PFSK-1 (cell line): Measurements from ENCODE around the gene CCDC194.

Experiments used
- FOXP2 ChIP-seq: optimal IDR thresholded peaks from 2 replicates; pipeline ENCODE3; 2011; ENCODE audit warnings: borderline replicate concordance, control low read depth, inconsistent platforms; ENCODE audit not compliant: insufficient read depth; ENCODE audit errors: extremely low read length, extremely low read depth
- POLR2AphosphoS5 ChIP-seq: IDR thresholded peaks from 2 replicates; pipeline ENCODE4 v1.6.1; 2012; ENCODE audit warnings: low read depth, mild to moderate bottlenecking, control low read depth, low read length, moderate library complexity
- SIN3A ChIP-seq: IDR thresholded peaks from 2 replicates; pipeline ENCODE4 v1.6.1; 2012; ENCODE audit warnings: mild to moderate bottlenecking, low read length, moderate library complexity, borderline replicate concordance; ENCODE audit not compliant: insufficient read depth
- TAF1 ChIP-seq: IDR thresholded peaks from 2 replicates; pipeline ENCODE4 v1.6.1; 2012; ENCODE audit warnings: low read length, control low read depth, borderline replicate concordance; ENCODE audit not compliant: insufficient read depth
- TF ChIP-seq, protein P1 (sequence below), 2 experiments: IDR thresholded peaks; 2 replicates each; pipeline versions ENCODE4 v1.6.1 to v1.8.0; 2011 to 2012; ENCODE audit warnings: low read depth in 2 of 2, low read length in 2 of 2, control low read depth in 1 of 2, inconsistent platforms in 1 of 2, mild to moderate bottlenecking in 1 of 2, moderate library complexity in 1 of 2; ENCODE audit not compliant: insufficient read depth in 1 of 2

DNA sequence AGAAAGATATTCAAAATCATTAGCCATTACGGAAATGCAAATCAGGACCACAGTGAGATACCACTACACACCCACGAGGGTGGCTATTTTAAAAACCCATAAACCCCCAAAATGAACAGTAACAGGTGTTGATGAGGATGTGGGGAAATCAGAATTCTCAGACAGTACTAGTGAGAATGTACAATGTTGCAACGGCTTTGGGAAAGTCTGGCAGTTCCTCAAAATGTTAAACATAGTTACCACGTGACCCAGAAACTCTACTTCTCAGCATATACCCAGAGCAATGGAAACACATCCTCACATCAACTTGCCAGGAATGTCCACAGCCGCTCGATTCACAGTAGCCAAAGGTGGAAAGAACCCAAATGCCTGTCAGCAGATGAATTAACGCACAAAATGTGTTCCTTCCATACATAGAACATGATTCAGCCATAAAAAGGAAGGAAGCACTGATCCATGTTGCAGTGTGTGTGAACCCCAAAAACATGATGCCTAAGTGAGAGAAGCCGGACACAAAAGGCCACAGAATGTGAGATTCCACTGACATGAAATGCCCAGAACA lies 23.9 kb downstream of the CCDC194 start:
- no peak for TF ChIP-seq POLR2AphosphoS5
- no peak for TF ChIP-seq TAF1
- TF ChIP-seq SIN3A = no peak
- TF ChIP-seq, protein P1, sequence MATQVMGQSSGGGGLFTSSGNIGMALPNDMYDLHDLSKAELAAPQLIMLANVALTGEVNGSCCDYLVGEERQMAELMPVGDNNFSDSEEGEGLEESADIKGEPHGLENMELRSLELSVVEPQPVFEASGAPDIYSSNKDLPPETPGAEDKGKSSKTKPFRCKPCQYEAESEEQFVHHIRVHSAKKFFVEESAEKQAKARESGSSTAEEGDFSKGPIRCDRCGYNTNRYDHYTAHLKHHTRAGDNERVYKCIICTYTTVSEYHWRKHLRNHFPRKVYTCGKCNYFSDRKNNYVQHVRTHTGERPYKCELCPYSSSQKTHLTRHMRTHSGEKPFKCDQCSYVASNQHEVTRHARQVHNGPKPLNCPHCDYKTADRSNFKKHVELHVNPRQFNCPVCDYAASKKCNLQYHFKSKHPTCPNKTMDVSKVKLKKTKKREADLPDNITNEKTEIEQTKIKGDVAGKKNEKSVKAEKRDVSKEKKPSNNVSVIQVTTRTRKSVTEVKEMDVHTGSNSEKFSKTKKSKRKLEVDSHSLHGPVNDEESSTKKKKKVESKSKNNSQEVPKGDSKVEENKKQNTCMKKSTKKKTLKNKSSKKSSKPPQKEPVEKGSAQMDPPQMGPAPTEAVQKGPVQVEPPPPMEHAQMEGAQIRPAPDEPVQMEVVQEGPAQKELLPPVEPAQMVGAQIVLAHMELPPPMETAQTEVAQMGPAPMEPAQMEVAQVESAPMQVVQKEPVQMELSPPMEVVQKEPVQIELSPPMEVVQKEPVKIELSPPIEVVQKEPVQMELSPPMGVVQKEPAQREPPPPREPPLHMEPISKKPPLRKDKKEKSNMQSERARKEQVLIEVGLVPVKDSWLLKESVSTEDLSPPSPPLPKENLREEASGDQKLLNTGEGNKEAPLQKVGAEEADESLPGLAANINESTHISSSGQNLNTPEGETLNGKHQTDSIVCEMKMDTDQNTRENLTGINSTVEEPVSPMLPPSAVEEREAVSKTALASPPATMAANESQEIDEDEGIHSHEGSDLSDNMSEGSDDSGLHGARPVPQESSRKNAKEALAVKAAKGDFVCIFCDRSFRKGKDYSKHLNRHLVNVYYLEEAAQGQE (IDR thresholded peaks at IDR 0.05; ENCODE audit: insufficient read depth in 1 of 2, low read depth in 2 of 2, low read length in 2 of 2) = no peak
- TF ChIP-seq FOXP2 = no peak
